ENCODE results near the gene OBP2A.

The OBP2A gene

GRCh38 chr9:135503371-135504261, 42.3 kb upstream of the OBP2A start:
- Histone ChIP-seq H3K27me3 (replicated peaks; ENCODE audit: control insufficient read depth, insufficient read depth, low read length, poor library complexity, severe bottlenecking) (no peaks in the 10 kb centered on the region), H3K4me3 (ENCODE audit: insufficient read depth, low read depth, low read length, poor library complexity, severe bottlenecking) (no peak overlapping the region), H3K9me3 (ENCODE audit: control insufficient read depth, low read length) (no peaks in the 10 kb centered on the region), H3K27ac (ENCODE audit: insufficient read depth, low read length, poor library complexity, severe bottlenecking) (no peak overlapping the region), H3K36me3 (ENCODE audit: control insufficient read depth, insufficient read depth, low read length) (peaks cover 20% of the 10 kb centered on the region), H3K4me1 (ENCODE audit: control insufficient read depth, insufficient read depth, low read length, poor library complexity, severe bottlenecking) (peaks cover 24% of the 10 kb centered on the region)
- DNase-seq: no peak

DNA sequence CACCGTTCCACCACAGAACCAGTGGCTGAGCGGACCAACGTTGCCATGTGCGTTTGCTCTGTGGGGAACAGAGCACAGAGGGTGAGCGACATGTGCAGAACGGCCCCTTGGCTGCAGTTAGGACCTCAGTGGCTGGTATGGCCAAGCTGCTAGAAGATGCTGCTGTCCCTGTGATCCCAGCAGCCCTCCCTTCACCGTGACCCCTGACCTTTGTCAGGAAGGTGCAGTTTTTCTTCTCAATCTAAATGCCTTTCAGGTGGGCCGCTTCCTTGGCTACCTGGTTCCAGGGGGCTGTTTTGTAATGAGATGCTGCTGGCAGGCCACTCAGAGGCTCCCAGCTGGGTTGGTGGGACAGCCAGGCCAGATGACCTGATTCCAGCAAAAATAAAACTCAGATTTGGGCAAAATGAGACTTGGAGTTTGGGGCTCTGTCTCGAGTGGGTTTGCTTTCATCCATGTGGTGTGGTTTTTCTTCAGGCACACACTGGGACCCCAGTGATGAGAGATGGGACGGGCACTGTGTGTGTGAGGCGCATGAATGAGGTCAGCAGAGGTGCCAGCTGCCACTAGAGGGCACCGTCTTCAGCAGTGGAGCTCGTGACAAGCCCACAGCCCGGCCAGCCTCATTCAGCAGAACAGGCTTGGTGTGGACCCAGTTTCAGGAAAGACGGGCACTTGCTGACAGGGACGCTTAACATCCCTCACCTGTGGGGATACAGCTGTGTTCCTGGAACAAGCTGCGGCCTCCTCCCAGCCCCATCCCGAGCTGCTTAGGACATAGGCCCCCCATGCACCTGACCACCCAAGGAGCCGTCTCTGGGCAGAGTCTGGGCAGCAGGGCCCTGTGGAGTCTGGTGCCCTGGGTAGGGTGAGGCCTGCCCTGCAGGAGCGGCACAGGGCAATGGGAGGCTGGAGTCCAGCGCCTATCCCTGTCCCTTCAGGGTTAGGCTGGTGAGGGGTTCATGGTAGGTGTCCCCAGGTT, 41.4 kb upstream of the OBP2A start:
- peak in 2 of 3 donors; percentile 17 to 19 for DNase-seq
- Histone ChIP-seq H3K36me3 (ENCODE audit: control insufficient read depth, insufficient read depth, low read length) (peaks cover 20% of the 10 kb centered on the region), H3K9me3 (ENCODE audit: control insufficient read depth, low read length) (no peaks in the 10 kb centered on the region), H3K27ac (ENCODE audit: insufficient read depth, low read length, poor library complexity, severe bottlenecking) (no peak overlapping the region), H3K27me3 (replicated peaks; ENCODE audit: control insufficient read depth, insufficient read depth, low read length, poor library complexity, severe bottlenecking) (no peaks in the 10 kb centered on the region), H3K4me3 (ENCODE audit: insufficient read depth, low read depth, low read length, poor library complexity, severe bottlenecking) (no peak overlapping the region), H3K4me1 (ENCODE audit: control insufficient read depth, insufficient read depth, low read length, poor library complexity, severe bottlenecking) (peaks cover 20% of the 10 kb centered on the region)

- no peak overlapping the region for H3K4me3 ChIP-seq (ENCODE audit: insufficient read depth, low read depth, low read length, poor library complexity, severe bottlenecking)
- no peak overlapping the region for H3K27ac ChIP-seq (ENCODE audit: insufficient read depth, low read length, poor library complexity, severe bottlenecking)
- peaks cover 14% of the 10 kb centered on the region for H3K4me1 ChIP-seq (ENCODE audit: control insufficient read depth, insufficient read depth, low read length, poor library complexity, severe bottlenecking)
- no peaks in the 10 kb centered on the region for H3K9me3 ChIP-seq (ENCODE audit: control insufficient read depth, low read length)
- no peak for DNase-seq
- H3K27me3 ChIP-seq (replicated peaks; ENCODE audit: control insufficient read depth, insufficient read depth, low read length, poor library complexity, severe bottlenecking): no peaks in the 10 kb centered on the region
- peaks cover 20% of the 10 kb centered on the region for H3K36me3 ChIP-seq (ENCODE audit: control insufficient read depth, insufficient read depth, low read length)
Measured at GRCh38 chr9:135505406-135506187, 40.3 kb upstream of the OBP2A start.

GRCh38 chr9:135506327-135507103, 39.4 kb upstream of the OBP2A start:
- Histone ChIP-seq H3K36me3 (ENCODE audit: control insufficient read depth, insufficient read depth, low read length) (peaks cover 20% of the 10 kb centered on the region), H3K27me3 (replicated peaks; ENCODE audit: control insufficient read depth, insufficient read depth, low read length, poor library complexity, severe bottlenecking) (no peaks in the 10 kb centered on the region), H3K9me3 (ENCODE audit: control insufficient read depth, low read length) (no peaks in the 10 kb centered on the region), H3K27ac (ENCODE audit: insufficient read depth, low read length, poor library complexity, severe bottlenecking) (no peak overlapping the region), H3K4me1 (ENCODE audit: control insufficient read depth, insufficient read depth, low read length, poor library complexity, severe bottlenecking) (peaks cover 8% of the 10 kb centered on the region), H3K4me3 (ENCODE audit: insufficient read depth, low read depth, low read length, poor library complexity, severe bottlenecking) (no peak overlapping the region)
- no peak for DNase-seq

- H3K4me3 ChIP-seq (ENCODE audit: insufficient read depth, low read depth, low read length, poor library complexity, severe bottlenecking): no peak overlapping the region
- DNase-seq: no peak
- H3K36me3 ChIP-seq (ENCODE audit: control insufficient read depth, insufficient read depth, low read length): peaks cover 20% of the 10 kb centered on the region
- H3K9me3 ChIP-seq (ENCODE audit: control insufficient read depth, low read length): no peaks in the 10 kb centered on the region
- no peak overlapping the region for H3K27ac ChIP-seq (ENCODE audit: insufficient read depth, low read length, poor library complexity, severe bottlenecking)
- no peaks in the 10 kb centered on the region for H3K4me1 ChIP-seq (ENCODE audit: control insufficient read depth, insufficient read depth, low read length, poor library complexity, severe bottlenecking)
- no peaks in the 10 kb centered on the region for H3K27me3 ChIP-seq (replicated peaks; ENCODE audit: control insufficient read depth, insufficient read depth, low read length, poor library complexity, severe bottlenecking)
Measured at GRCh38 chr9:135507104-135508035, 38.6 kb upstream of the OBP2A start.

DNA sequence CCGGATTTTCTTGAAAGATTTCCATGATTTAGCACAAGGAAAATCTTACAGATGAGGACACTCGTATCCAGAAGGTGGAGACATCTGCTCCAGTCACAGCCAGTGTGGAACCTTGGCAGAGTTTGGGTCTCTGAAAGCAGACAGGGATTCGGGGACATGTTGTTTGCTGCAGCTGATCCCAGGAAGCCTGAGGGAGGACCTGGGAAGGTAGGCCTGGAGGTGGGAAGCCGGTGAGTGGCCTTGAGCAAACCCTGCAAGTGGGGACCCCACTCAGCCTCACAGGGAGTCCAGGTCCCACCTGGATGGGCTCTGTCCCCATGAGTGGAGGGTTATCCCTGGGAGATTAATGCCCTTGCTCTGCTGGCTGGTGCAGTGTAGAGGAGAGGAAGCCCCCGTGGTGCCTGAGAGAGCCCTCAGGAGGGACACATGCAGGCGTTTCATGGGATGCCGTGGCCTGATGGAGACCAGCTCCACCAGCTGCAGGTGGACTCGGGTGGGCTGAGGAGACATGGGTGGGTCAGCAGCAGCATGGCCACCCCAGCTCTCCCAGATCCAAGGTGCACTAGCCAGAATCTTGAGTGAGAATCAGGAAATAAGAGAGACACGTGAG, 37.6 kb upstream of the OBP2A start:
- Histone ChIP-seq H3K27me3 (replicated peaks; ENCODE audit: control insufficient read depth, insufficient read depth, low read length, poor library complexity, severe bottlenecking) (no peaks in the 10 kb centered on the region), H3K9me3 (ENCODE audit: control insufficient read depth, low read length) (no peaks in the 10 kb centered on the region), H3K4me1 (ENCODE audit: control insufficient read depth, insufficient read depth, low read length, poor library complexity, severe bottlenecking) (no peaks in the 10 kb centered on the region)

DNA sequence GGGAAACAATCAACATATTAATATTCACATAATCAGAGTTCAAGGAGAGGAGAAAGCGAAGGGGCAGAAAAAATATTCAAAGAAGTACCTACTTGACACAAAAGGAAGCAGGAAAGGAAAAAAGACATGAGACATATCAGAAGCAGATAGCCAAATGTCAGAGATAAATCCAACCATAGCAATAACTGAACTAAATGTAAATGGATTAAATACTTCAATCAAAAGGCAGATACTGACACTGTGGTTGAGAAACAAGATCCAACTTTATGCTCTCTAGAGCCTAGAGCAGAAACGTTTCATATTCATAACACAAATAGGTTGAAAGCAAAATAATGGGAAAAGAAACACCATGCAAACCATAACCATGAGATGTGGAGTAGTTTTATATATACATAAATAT, 36.5 kb upstream of the OBP2A start:
- Histone ChIP-seq H3K9me3 (ENCODE audit: control insufficient read depth, low read length) (no peaks in the 10 kb centered on the region), H3K27ac (ENCODE audit: insufficient read depth, low read length, poor library complexity, severe bottlenecking) (no peak overlapping the region), H3K27me3 (replicated peaks; ENCODE audit: control insufficient read depth, insufficient read depth, low read length, poor library complexity, severe bottlenecking) (no peaks in the 10 kb centered on the region), H3K36me3 (ENCODE audit: control insufficient read depth, insufficient read depth, low read length) (peaks cover under 1% of the 10 kb centered on the region), H3K4me1 (ENCODE audit: control insufficient read depth, insufficient read depth, low read length, poor library complexity, severe bottlenecking) (no peaks in the 10 kb centered on the region), H3K4me3 (ENCODE audit: insufficient read depth, low read depth, low read length, poor library complexity, severe bottlenecking) (no peak overlapping the region)
- DNase-seq: no peak

More for the DNA sequence above, 37.6 kb upstream of the OBP2A start:
- DNase-seq: no peak
- H3K4me3 ChIP-seq (ENCODE audit: insufficient read depth, low read depth, low read length, poor library complexity, severe bottlenecking): no peak overlapping the region
- no peak overlapping the region for H3K27ac ChIP-seq (ENCODE audit: insufficient read depth, low read length, poor library complexity, severe bottlenecking)
- peaks cover 12% of the 10 kb centered on the region for H3K36me3 ChIP-seq (ENCODE audit: control insufficient read depth, insufficient read depth, low read length)

- Histone ChIP-seq H3K4me3 (ENCODE audit: insufficient read depth, low read depth, low read length, poor library complexity, severe bottlenecking) (no peak overlapping the region), H3K4me1 (ENCODE audit: control insufficient read depth, insufficient read depth, low read length, poor library complexity, severe bottlenecking) (no peaks in the 10 kb centered on the region), H3K9me3 (ENCODE audit: control insufficient read depth, low read length) (no peaks in the 10 kb centered on the region), H3K27me3 (replicated peaks; ENCODE audit: control insufficient read depth, insufficient read depth, low read length, poor library complexity, severe bottlenecking) (no peaks in the 10 kb centered on the region), H3K36me3 (ENCODE audit: control insufficient read depth, insufficient read depth, low read length) (no peaks in the 10 kb centered on the region), H3K27ac (ENCODE audit: insufficient read depth, low read length, poor library complexity, severe bottlenecking) (no peak overlapping the region)
- no peak for DNase-seq
Measured at GRCh38 chr9:135512241-135512603, 33.7 kb upstream of the OBP2A start.

Measured in effector memory CD4-positive, alpha-beta T cell (primary cell).